H9 (cell line): ENCODE results near the gene CFAP77. TPM values are rescaled to one million over a fixed set of nuclear protein-coding genes. Genes with fewer than 3 reads are reported as not detected.
A peak's percentile ranks its signal among the peaks of the same experiment; 100 is the strongest.

Experiments used
- DNase-seq: peaks from one replicate; pipeline ENCODE4 v3.0.0-alpha.2; 2017
- H2AFZ ChIP-seq: one replicate; pipeline ENCODE4 v1.6.1; 2013; ENCODE audit warnings: mild to moderate bottlenecking, low read length, control low read depth, moderate library complexity
- H2AK5ac ChIP-seq: 2 replicates; pipeline ENCODE4 v1.6.1; 2013; ENCODE audit warnings: low read length, control low read depth, mixed read lengths; ENCODE audit not compliant: insufficient read length
- H2BK120ac ChIP-seq: one replicate; pipeline ENCODE4 v1.6.1; 2013; ENCODE audit warnings: low read depth, mild to moderate bottlenecking, low read length, control low read depth, inconsistent platforms; ENCODE audit not compliant: poor library complexity, severe bottlenecking
- H2BK12ac ChIP-seq: 2 replicates; pipeline ENCODE4 v1.6.1; 2013; ENCODE audit warnings: low read length, control low read depth, mixed read lengths, low read depth; ENCODE audit not compliant: insufficient read length
- H2BK15ac ChIP-seq: 2 replicates; pipeline ENCODE4 v1.6.1; 2013; ENCODE audit warnings: low read depth, low read length, control low read depth
- H2BK20ac ChIP-seq: one replicate; pipeline ENCODE4 v1.6.1; 2013; ENCODE audit warnings: low read depth, mild to moderate bottlenecking, low read length, control low read depth, inconsistent platforms; ENCODE audit not compliant: poor library complexity, severe bottlenecking
- H2BK5ac ChIP-seq: 2 replicates; pipeline ENCODE4 v1.6.1; 2013; ENCODE audit warnings: low read length, control low read depth, mixed read lengths; ENCODE audit not compliant: insufficient read length
- H3K14ac ChIP-seq: 2 replicates; pipeline ENCODE4 v1.6.1; 2013; ENCODE audit warnings: low read length, control low read depth; ENCODE audit not compliant: insufficient read depth
- H3K18ac ChIP-seq: 2 replicates; pipeline ENCODE4 v1.6.1; 2013; ENCODE audit warnings: low read depth, mild to moderate bottlenecking, mixed read lengths, low read length, control low read depth; ENCODE audit not compliant: insufficient read length
- H3K23ac ChIP-seq: 2 replicates; pipeline ENCODE4 v1.6.1; 2013; ENCODE audit warnings: low read length, control low read depth, mixed read lengths, low read depth; ENCODE audit not compliant: insufficient read length
- H3K23me2 ChIP-seq: 2 replicates; pipeline ENCODE4 v1.6.1; 2013; ENCODE audit warnings: low read depth, mild to moderate bottlenecking, mixed read lengths, low read length, control low read depth; ENCODE audit not compliant: insufficient read length, poor library complexity, severe bottlenecking
- H3K27ac ChIP-seq: 2 replicates; pipeline ENCODE4 v1.5.1; 2013; ENCODE audit warnings: low read length, control low read depth, mixed read lengths, low read depth; ENCODE audit not compliant: insufficient read length
- H3K27me3 ChIP-seq: 2 replicates; pipeline ENCODE4 v1.6.1; 2013; ENCODE audit warnings: low read length, control low read depth, inconsistent platforms; ENCODE audit not compliant: insufficient read depth
- H3K4ac ChIP-seq: 2 replicates; pipeline ENCODE4 v1.6.1; 2013; ENCODE audit warnings: low read depth, mild to moderate bottlenecking, control low read depth, inconsistent platforms, low read length, moderate library complexity
- H3K4me1 ChIP-seq: 2 replicates; pipeline ENCODE4 v1.6.1; 2013; ENCODE audit warnings: low read length, control low read depth, inconsistent platforms; ENCODE audit not compliant: insufficient read depth
- H3K4me2 ChIP-seq: 2 replicates; pipeline ENCODE4 v1.6.1; 2013; ENCODE audit warnings: low read length, control low read depth, mixed read lengths; ENCODE audit not compliant: insufficient read length, insufficient read depth
- H3K56ac ChIP-seq: 2 replicates; pipeline ENCODE4 v1.6.1; 2013; ENCODE audit warnings: low read depth, mild to moderate bottlenecking, mixed read lengths, low read length, control low read depth; ENCODE audit not compliant: insufficient read length
- H3K79me1 ChIP-seq: 2 replicates; pipeline ENCODE4 v1.6.1; 2013; ENCODE audit warnings: low read depth, mild to moderate bottlenecking, moderate library complexity, low read length, control low read depth, inconsistent platforms; ENCODE audit not compliant: insufficient read depth, poor library complexity, severe bottlenecking
- H3K79me2 ChIP-seq: 2 replicates; pipeline ENCODE4 v1.6.1; 2013; ENCODE audit warnings: low read length, control low read depth, inconsistent platforms; ENCODE audit not compliant: insufficient read depth
- H3K9ac ChIP-seq: 2 replicates; pipeline ENCODE4 v1.6.1; 2013; ENCODE audit warnings: low read length, control low read depth, mixed read lengths; ENCODE audit not compliant: insufficient read length; ENCODE audit errors: extremely low read depth
- H3K9me3 ChIP-seq: one replicate; pipeline ENCODE4 v1.6.1; 2013; ENCODE audit warnings: low read depth, low read length, inconsistent platforms; ENCODE audit not compliant: control insufficient read depth
- H3T11ph ChIP-seq: one replicate; pipeline ENCODE4 v1.6.1; 2013; ENCODE audit warnings: mild to moderate bottlenecking, low read length, control low read depth, inconsistent platforms
- H4K20me1 ChIP-seq: one replicate; pipeline ENCODE4 v1.6.1; 2013; ENCODE audit not compliant: control insufficient read depth, insufficient read length, insufficient read depth
- H4K5ac ChIP-seq: 2 replicates; pipeline ENCODE4 v1.6.1; 2013; ENCODE audit warnings: low read depth, mild to moderate bottlenecking, mixed read lengths, low read length, control low read depth; ENCODE audit not compliant: insufficient read length
- H4K8ac ChIP-seq: replicated peaks from 2 replicates; pipeline ENCODE4 v1.6.1; 2013; ENCODE audit warnings: low read length, control low read depth, mixed read lengths, low read depth; ENCODE audit not compliant: insufficient read length
- H4K91ac ChIP-seq: 2 replicates; pipeline ENCODE4 v1.6.1; 2013; ENCODE audit warnings: low read depth, mild to moderate bottlenecking, moderate library complexity, mixed read lengths, low read length, control low read depth; ENCODE audit not compliant: insufficient read length
- H3K27ac Mint-ChIP-seq, 3 experiments: 2 replicates in 2 of 3; 3 replicates in 1 of 3; pipeline ENCODE4 v1.8.0; 2020 to 2021; ENCODE audit warnings: mixed read lengths in 3 of 3, mild to moderate bottlenecking in 1 of 3, moderate library complexity in 1 of 3
- H3K27me3 Mint-ChIP-seq: 2 replicates; pipeline ENCODE4 v1.8.0; 2021; ENCODE audit warnings: low read depth, mild to moderate bottlenecking, moderate library complexity, mixed read lengths
- H3K36me3 Mint-ChIP-seq, 3 experiments: 2 replicates in 2 of 3; 3 replicates in 1 of 3; pipeline ENCODE4 v1.8.0; 2020 to 2021; ENCODE audit warnings: low read depth in 3 of 3, mixed read lengths in 3 of 3; ENCODE audit not compliant: insufficient read depth in 1 of 3
- H3K4me1 Mint-ChIP-seq, 2 experiments: 2 replicates each; pipeline ENCODE4 v1.8.0; 2020; ENCODE audit warnings: mixed read lengths in 2 of 2
- H3K4me3 Mint-ChIP-seq, 2 experiments: 2 replicates in 1 of 2; 3 replicates in 1 of 2; pipeline ENCODE4 v1.8.0; 2020 to 2021; ENCODE audit warnings: mild to moderate bottlenecking in 2 of 2, mixed read lengths in 2 of 2, moderate library complexity in 1 of 2
- H3K9me3 Mint-ChIP-seq, 2 experiments: 2 replicates in 1 of 2; 3 replicates in 1 of 2; pipeline ENCODE4 v1.8.0; 2020; ENCODE audit warnings: mild to moderate bottlenecking in 2 of 2, mixed read lengths in 2 of 2, moderate library complexity in 1 of 2
- CTCF ChIP-seq: fragments of 200-600 bp; sonication (generic); conservative IDR thresholded peaks from 3 replicates; pipeline ENCODE4 v1.8.0; 2021; ENCODE audit warnings: antibody characterized with exemption, mild to moderate bottlenecking
- WGBS: extraction: QIAGEN DNeasy Blood & Tissue Kit; methylation state at CpG from one replicate; pipeline ENCODE4 v1.1.7; 2013; ENCODE audit warnings: missing lambda C conversion rate, low lambda C conversion rate, mixed read lengths; ENCODE audit not compliant: insufficient read length; ENCODE audit errors: extremely low coverage; 5-methylcytosine and 5-hydroxymethylcytosine counted together
- total RNA-seq: library from RNA; stranded (reverse); gene quantifications from 2 replicates; pipeline ENCODE4 v1.2.1, GENCODE V29; 2021

The CFAP77 gene
- total RNA-seq, 1 experiment from 2014 or later: 0.72 TPM

GRCh38 chr9:132586830-132587591, 177.0 kb downstream of the CFAP77 start:
- no peak for TF ChIP-seq CTCF
- no peaks in the 10 kb centered on the region for H3K36me3 Mint-ChIP-seq
- Histone ChIP-seq H4K8ac (no peak overlapping the region), H2BK12ac (no peak overlapping the region), H4K5ac (no peak overlapping the region), H2BK120ac (no peak overlapping the region), H3K9me3 (no peaks in the 10 kb centered on the region), H2AK5ac (no peak overlapping the region), H4K91ac (no peak overlapping the region), H3K18ac (no peak overlapping the region), H3K14ac (peak overlapping the region; percentile 39; the same call in 1 of the 2 replicates), H3K4me2 (peak overlapping the region; percentile 9), H2BK20ac (no peak overlapping the region), H3K4me1 (peaks cover 7% of the 10 kb centered on the region; the same call in 1 of the 2 replicates), H3K27ac (no peak overlapping the region), H3T11ph (no peak overlapping the region), H2AFZ (no peak overlapping the region), H3K79me1 (no peaks in the 10 kb centered on the region), H3K23me2 (peaks cover 19% of the 10 kb centered on the region), H3K79me2 (no peaks in the 10 kb centered on the region), H4K20me1 (peaks cover 2% of the 10 kb centered on the region), H3K9ac (no peak overlapping the region), H3K23ac (no peak overlapping the region), H2BK15ac (no peak overlapping the region), H3K4ac (no peak overlapping the region), H2BK5ac (no peak overlapping the region), H3K27me3 (peaks cover 93% of the 10 kb centered on the region), H3K56ac (no peak overlapping the region)
- H3K27me3 Mint-ChIP-seq: peaks cover 95% of the 10 kb centered on the region
- no peak overlapping the region for H3K27ac Mint-ChIP-seq
- WGBS: no CpG with 5 or more reads among the region's 74 CpGs
- DNase-seq: no peak
- peaks cover 3 to 7% of the 10 kb centered on the region in 2 experiments; a peak in 2 of 5 replicates for H3K9me3 Mint-ChIP-seq
- H3K4me3 Mint-ChIP-seq: peak overlapping the region; percentile 27 to 44; a peak in 4 of 5 replicates
- H3K4me1 Mint-ChIP-seq: peaks cover 31 to 59% of the 10 kb centered on the region in 2 experiments
